Stimulated activated CD8-positive, alpha-beta memory T cell treated with anti-CD3 and anti-CD28 coated beads, Interleukin-2, amount 100 ng/mL, for 1 hour (primary cell): Measurements from ENCODE around the gene MRPL53.

ENCODE experiments used
- DNase-seq, 2 donors: peaks; one replicate each; pipeline ENCODE4 v3.0.0-alpha.2; 2020; ENCODE audit warnings: low read depth in 2 of 2

The MRPL53 gene

DNA sequence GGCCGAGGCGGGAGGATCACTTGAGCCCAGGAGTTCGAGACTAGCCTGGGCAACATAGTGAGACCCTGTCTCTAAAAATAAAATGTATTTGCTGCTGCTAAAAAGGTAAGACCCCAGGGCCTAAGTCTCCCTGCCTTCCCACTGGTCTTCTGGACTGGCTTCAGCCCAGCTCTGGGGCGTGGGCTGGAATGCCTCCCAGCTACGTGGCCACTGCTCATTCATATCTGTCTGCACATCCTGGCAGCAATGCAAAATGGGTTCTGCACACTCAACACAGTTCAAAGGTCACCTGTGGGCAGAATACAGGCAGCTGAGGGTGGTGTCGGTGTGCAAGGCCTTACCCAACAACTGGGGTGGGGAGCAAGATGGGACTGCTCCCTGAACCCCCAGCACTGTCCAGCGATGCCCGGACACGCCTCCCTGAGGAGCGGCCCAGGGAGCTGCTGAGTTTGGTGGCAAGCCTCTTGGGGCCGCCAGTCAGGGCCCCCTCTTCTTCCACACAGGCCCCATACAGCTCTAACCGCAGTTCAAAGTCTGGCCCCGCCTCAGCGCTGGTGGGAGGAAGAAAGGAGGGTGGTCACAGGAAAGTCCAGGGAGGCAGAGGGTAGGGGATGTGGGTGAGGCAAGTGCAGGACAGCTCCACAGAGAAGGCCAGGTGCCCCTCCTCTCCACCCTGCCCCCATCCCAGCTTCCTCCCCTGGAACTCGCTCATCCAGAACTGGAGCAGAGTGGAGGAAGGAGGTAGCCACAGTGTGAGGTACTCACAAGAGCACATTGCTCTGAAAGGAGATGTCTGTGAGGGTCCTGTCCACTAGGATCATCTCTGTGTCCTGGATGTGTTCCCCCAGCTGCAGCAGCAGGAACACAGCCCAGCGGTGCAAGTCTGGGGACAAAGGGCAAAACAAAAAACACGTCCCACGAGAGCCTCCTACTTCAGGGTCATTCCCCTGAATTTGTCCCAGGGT is 42.7 kb downstream of the MRPL53 start:
- no peak for DNase-seq

DNA sequence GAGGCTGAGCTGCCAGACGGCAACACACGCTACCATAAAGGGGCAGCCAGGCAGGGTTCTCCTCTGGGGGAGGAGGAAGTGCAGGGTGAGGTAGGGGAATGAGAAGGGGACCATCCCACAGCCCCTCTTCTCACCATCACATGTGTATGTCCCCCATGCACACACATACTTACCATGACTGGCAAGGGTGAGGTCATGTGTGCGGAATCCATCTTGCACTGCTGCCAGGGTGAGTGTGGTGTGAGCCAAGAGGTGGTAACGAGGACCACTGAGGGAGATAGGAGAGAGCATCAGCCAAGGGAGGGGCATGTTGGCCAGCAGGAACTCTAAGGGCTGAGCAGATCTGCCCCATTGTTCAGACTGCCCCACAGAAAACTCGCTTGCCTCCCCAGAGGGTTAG is 43.8 kb downstream of the MRPL53 start:
- DNase-seq: no peak

GRCh38 chr2:74427551-74427950 is 44.9 kb downstream of the MRPL53 start:
- DNase-seq: no peak

DNA sequence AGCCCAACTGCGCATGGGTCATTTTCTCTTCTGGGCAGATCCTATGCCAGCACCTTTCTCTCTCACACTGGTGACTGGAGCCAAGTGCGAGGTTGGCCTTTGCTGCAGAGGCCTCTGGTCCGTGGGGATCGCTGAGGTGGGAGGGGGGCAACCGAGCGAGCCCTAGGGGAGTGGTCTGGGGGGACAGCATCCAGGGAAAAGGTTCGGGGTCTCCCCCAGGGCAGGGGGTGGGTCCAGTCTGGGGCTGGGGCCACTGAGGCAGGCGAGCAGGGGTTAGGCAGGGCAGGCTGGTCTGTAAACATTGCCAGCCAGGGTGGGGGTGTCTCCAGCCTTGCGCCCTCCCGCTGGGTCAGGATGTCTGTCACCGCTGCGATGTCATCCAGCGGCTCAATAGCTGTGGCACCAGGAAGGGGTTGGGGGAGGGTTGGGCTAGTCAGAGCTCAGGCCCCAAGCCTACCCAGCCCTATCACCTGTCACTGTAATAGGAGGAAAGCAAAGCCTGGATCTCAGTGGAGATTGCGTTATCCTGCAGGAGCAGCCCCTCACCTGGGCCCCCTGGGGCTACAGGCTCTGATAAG is 46.2 kb downstream of the MRPL53 start:
- no peak for DNase-seq

- no peak for DNase-seq
Measured at GRCh38 chr2:74425523-74425922, 47.0 kb downstream of the MRPL53 start.

GRCh38 chr2:74424995-74425406 is 47.5 kb downstream of the MRPL53 start:
- DNase-seq: no peak

GRCh38 chr2:74424139-74424992 is 48.1 kb downstream of the MRPL53 start:
- no peak for DNase-seq

GRCh38 chr2:74423231-74424095 is 49.0 kb downstream of the MRPL53 start:
- DNase-seq: no peak
